GM19467 (cell line): ENCODE results near the gene MYO18B.

Experiments used
- ATAC-seq: cut with Tn5 transposase; IDR thresholded peaks from one replicate; pipeline ENCODE4 v1.9.1; 2021; ENCODE audit warnings: mild to moderate bottlenecking, moderate library complexity; ENCODE audit not compliant: unreplicated experiment

Gene MYO18B

DNA sequence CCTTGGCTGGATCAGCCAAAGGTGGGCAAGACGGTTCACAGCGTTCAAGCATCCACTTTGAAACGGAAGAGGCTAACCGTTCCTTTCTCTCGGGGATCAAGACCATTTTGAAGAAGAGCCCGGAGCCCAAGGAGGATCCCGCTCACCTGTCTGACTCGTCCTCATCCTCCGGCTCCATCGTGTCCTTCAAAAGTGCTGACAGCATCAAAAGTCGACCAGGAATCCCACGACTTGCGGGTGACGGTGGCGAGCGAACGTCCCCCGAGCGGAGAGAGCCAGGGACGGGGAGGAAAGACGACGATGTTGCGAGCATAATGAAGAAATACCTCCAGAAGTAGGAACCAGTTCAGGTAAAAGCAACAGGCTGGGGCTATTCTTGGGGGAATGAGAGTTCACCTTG is 285.4 kb downstream of the MYO18B start:
- ATAC-seq: no peak

DNA sequence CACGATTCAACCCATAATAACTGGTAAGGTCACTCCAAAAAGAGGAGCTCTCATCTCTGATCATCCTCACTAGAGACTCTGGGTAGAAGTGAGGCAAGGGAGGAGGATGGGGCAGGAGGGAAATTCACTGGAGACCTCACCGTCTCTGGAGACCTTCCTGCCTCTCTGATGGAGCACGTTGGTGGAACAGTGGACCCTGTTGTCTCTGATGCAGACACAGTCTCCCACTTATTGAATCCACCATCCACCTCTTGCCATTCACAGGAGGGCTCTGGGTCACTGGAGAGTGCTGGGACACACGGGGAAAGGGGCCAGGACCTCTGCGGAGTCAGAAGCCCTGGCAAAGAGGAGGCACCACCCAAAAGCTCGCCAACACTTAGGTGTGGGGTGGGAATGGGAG is 289.7 kb downstream of the MYO18B start:
- no peak for ATAC-seq

DNA sequence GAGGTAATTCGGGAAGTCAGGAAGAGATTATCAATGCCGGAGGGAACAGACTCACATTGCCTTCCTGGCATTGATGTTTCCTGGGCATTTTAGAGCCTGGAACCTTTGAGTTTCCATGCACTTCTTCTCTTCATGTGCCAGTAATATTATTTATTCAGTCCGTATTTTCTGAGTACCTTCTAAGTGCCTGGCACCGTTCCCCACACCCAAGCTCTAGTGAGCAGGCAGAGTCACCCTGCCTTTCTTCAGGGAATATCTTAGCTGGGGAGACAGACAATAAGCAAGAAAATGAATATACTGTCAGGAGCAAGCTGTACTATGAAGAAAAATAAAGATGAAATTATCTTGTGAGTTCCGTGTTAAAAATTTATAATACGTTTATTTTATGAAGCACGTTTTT is 291.1 kb downstream of the MYO18B start:
- no peak for ATAC-seq

DNA sequence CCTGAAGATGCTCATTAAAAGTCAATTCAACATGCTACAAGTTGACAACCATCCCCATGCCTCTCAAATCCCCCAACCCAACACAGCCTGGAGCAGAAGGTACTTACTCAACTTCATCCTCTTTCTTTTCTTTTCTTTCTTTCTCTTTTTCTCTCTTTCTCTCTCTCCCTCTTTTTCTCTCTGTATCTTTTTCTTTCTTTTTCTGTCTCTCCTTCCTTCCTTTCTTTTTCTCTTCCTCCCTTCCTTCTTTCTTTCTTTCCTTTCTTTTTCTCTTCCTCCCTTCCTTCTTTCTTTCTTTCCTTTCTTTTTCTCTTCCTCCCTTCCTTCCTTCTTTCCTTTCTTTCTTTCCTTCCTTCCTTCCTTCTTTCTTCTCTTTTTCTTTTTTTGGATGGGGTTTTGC is 291.6 kb downstream of the MYO18B start:
- no peak for ATAC-seq

DNA sequence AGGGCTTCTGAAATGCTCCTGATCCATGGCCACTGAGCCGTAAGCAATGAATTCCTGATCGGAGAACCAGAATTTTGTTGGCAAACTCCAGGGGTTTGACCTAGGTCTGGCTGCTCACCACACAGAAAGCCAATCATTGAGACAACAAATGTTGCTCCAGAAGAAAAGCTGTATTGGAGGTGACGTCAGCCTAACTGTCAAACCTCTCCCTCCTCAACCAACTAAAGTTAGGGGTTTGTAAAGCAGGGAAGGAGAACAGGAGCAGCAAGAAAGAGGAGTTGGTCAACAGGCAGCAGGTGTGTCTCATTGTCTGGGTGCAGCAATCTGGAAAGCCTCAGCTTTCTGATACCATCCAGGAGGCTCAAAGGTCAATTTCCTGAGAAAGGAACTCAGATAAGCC is 293.5 kb downstream of the MYO18B start:
- ATAC-seq: no peak

DNA sequence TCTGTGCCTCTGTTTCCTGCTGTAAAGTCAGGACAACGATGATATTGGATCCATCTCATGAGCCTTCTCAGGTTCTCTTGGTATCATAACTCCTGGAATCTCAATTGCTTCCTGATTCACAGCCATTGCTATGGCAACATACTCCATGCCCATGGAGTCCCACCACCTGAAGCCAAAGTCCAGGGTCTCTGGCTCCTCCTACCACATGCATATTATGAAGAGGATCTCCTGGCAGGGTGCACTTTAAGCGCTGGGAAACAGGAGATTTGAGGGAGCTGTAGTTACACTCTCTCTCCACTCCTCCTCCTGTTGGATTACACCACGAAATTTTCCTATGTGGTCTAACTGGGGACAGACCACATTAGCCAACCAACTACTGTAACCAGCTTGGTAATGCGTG is 296.4 kb downstream of the MYO18B start:
- ATAC-seq: no peak

DNA sequence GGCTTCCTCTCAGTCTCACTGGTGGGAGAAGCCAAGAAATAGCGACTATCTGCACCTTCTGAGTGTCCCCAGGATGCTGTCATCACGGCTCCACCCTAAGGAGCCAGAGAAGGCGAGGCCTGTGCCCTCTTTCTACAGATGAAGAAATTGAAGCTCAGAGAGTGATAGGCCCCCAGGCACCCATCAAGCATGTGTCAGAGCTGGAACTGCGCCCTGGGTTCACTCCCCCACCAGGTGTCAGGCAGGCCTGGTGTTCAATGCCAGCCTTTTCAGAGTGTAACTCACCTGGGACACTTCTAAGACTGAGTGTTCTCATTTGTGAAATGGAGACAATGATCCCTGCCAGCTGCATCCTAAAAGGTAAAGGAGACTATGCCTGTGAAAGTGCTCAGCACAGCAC is 299.9 kb downstream of the MYO18B start:
- no peak for ATAC-seq

DNA sequence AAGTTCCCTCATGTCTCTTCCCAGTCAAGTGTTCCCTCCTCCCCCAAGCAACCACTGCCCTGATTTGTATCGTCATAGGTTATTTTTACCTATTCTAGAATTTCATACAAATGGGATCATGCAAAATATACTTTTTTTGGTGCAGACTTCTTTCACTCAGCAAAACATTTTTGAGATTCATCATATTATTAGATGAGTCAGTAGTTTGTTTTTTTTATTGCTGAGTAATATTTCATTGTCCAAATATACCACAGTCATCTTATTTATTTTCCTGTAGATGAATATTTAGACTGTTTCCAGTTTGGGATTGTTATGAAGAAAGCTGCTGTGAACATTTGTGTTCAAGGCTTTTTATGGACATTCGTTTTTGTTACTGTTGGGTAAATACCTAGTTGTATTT is 301.0 kb downstream of the MYO18B start:
- ATAC-seq: no peak

DNA sequence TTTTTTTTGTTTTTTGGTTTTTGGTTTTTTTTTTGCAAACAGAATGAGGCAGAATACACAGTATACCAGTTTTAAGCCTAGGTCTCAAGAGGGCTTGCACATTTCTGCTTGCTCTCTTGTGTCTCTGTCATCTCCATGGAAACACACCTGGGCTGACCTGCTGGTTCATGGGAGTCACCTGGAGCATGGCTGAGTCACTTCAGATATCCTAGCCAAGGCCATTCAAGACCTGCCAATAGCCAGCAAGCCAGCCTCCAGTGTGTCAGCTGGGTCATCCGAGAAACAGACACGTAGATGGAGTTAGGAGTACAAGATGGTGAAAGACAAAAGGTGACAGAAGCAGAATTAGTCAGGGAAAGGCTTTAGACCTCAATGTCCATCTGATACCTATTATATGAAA is 303.1 kb downstream of the MYO18B start:
- no peak for ATAC-seq

DNA sequence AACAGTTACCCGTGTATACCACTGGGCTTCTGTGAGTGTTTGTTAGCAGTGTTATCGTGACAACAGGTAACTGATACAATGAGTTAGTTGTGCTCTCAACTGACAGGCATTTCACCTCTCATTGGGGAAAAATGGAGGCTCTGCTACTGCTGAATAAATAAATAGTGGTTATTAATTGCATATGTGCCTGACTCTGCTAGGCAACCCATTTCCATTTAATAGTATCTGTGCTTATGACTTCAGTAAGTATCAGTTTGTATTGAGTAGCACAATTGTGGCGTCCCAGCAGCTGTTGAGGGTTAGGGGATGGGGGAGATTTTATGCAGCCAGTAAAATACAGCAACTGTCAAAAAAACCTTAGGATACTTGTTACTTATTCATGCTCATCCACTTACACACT is 303.9 kb downstream of the MYO18B start:
- no peak for ATAC-seq

DNA sequence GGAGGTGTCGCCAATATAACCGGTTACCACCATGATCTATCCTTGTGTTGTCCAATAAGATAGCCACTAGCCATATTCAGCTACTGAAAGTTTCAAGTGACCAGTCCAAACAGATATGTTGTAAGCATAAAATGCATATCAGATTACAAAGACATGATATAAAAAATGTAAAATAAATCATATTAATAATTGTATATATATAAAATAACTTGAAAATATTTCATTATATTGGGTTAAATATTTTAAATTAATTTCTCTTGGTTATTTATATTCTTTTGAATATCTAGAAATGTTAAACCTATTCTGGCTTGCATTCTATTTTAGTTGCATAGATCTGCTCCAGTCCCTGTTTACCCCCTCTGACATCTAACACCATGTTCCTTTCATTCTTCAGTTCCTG is 305.5 kb downstream of the MYO18B start:
- no peak for ATAC-seq

DNA sequence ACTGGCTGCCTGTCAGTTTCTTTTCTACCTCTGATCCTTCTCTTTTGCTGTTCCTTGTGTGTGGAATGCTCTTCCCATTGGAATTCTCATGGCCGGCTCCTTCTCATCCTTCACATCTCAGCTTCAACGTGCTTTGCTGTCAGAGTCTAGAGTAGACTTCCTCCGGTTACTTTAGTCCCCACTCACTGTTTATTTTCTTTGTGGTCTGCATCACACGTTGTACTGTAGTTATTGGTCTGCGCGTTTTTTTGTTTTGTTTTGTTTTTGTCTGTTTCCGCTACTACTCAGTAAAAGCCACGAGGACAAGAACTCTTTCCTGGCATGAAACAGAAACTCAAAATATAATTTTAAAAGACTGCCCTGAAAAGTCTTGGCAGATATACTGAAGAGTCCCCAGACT is 305.9 kb downstream of the MYO18B start:
- no peak for ATAC-seq

DNA sequence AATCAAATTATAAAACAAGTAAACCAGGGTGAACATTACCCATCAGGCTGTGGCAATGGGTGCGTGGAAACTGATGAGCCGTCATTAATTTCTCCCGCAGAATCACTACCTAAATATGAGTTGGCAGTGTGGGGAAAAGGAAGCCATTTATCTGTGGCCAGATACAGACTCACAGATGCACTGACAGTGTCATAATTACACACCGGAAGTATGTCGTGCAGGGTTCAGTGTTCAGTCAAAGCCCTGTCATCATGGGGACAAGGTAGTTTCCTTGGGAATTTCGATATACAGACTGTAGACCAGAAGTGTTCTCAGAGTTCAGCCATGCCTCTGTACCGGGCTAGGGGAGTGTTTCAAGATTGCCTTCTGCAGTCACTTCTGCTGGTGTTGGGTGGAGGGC is 308.1 kb downstream of the MYO18B start:
- no peak for ATAC-seq

DNA sequence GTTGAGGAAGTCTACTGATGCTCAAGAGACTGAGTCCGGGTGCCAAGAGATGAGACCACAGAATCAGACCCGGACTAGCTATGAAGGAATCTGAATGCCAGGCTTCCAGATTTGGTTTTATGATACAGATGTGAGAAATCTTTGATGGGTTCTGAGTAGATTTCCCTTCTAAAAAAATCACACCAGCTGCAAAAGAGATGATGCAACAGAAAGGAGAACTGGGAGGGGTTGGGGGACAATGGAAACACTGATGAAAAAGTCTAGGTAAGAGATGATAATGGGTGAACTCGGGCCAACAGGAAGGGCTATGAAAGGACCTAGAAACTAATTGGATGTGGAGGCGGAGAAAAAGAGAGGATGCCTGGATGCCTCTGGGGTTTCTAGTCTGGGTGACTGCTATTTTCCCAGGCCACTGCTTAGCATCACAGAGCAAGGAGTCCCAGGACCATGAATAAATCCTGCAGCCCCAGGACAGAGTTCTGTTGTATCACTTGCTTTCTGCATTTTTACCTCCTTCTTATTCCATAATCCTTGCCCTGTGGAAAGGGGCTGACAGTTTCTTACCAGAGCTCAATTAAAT is 311.8 kb downstream of the MYO18B start:
- no peak for ATAC-seq

DNA sequence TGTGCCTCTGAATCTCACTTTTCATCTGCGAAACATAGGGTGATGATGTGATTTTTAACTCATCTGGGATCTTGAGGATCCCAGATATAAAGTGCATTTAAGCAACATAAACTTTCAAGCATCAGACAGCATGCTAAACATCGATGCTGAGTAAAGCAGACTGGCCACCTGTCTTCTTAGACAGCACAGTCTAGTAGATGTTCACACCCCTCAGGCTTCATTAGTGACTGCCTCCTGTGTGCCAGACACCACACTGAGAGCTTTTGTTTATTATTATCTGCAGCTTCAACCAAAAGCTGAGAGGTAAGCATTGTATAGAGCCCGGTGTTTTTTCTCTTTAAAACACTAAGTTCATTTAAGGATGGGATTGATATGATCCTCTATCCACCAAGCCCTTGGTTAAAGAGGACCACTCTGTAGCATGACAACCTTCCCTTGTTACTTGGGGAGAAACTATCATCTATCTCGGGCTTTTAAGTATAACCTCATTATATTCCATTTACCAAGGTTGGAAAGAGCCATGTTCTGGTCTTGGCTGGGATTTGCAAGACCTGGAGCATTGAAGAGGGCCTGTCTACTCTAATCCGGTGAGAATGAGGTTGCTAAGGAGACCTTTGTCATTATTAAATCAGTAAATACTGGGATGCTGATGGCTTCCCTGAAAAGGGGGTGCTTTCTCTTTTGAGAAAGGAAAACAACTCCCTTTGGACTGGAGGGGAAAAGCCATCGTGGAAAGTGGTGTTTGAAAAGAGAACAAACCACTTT is 313.0 kb downstream of the MYO18B start:
- no peak for ATAC-seq

DNA sequence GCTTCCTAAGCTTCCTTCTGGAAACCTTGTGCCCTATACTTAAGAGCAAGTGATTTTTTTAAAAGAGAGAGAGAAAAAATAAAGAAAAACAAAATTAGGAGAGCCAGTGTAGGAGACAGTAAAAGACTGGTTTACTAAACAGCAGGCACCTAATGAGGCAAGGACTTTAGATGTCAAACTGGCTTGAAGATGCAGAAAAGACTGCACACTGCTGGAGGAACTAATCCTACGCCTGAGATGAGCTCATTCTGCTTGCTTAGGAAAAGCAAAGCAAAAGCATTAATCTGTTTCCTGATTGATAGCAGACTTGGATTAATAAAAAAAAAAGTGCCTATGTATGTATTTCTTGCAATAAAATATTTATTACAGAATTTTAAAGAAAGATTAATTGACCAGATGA is 313.7 kb downstream of the MYO18B start:
- no peak for ATAC-seq

DNA sequence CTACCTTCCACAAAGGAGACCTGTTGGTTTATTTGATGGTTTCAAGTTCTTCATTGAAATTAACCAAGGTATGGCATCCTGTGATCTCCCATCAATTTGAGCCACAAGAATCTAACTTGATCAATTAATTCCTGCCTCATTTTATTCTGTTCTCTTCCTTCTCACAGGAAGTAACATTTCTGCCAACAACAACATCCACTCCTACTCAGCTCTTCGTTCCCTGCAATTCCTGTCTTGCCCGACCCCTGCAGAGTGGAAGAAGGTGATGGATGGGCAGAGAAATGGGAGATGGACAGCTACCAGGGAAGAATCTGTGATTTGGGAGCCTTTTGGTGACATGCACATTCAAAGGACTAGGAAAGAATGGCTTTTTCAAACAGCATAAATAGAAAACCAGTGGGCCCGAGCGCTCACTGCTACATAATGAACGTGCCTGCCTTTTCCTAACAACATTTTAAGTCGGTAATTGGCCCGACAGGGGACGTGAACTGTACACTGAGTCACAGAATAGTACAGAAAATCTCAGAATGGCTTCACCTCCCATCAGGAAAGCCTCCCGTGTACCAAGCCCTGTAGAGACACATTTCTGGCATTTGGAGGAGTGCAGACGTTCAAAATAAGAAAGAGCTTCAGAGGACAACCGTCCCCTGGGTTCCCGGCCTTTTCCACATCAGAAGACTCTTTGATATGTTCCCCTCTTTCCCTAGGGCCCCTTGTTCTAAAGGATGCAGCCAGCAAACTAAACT is 314.6 kb downstream of the MYO18B start:
- ATAC-seq: no peak

DNA sequence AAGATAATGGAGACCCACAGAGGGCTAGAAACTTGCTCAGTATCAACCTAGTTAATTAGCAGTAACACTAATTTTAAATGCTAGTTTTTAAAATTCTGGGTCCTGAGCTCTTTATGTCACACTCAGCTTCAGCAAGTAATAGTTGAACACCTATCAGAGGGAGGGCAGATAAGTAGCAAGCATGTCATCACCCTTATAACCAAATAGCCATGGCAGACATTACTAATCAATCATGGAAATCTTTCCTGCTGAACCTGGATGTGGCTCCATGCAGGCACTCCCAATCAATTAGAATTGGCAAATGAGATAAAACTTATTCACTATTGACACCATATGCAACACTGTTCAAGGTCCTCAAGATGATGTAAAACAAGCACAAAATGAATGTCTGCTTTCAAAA is 315.7 kb downstream of the MYO18B start:
- no peak for ATAC-seq

DNA sequence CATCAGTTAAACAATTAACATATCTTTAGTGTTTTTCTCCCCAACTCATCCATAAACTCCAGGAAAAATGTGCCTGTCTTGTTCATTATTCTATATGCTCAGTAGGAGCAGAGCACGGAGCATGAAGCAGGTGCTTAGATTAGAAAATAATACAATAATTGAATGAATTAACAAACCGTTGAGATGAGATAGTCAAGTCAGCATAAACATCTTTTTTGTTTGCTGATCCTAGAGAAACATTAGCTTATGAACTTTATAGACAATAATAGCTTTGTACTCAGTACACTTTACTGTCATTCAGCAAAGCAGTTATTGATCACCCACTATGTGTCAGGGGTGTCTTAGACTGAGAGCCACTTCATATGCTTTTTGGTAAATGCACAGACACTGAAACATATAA is 322.1 kb downstream of the MYO18B start:
- ATAC-seq: no peak

DNA sequence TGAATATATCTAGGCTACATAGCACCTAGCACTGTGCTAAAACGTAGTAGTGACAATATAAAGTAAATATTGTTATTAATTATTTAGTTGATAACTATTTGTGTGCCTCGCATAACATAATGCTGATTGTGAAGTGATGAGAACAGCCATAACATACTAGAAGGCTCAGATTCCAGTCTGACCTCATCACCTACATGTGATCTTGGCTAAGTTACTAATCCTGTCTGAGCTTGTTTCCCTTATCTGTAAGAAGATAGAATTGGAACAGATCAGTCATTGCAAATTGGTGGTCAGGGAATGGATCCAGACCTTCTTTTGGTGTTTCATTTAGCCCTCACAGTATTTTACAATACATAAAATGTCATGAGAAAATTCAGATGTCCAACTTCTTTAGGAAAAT is 323.9 kb downstream of the MYO18B start:
- no peak for ATAC-seq

DNA sequence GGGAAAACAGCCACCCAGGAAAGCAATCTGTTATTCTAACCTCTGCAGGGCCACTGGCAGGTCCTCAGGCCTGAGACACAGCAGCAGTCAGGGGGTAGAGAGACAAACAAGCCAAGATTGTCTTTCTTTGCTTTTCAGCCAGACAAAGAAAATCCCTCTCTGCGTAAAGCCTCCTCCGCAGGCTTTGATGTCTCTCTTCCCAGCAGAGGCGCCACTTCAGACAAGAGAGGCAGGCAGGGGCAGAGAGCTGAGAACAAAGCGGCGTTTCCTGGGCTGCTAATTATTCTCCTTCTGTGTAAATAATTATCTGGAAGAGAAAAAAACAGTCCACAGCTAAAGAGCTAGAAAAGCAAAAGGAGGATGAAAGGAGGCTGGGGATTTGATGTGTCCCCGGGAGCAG is 324.5 kb downstream of the MYO18B start:
- no peak for ATAC-seq

DNA sequence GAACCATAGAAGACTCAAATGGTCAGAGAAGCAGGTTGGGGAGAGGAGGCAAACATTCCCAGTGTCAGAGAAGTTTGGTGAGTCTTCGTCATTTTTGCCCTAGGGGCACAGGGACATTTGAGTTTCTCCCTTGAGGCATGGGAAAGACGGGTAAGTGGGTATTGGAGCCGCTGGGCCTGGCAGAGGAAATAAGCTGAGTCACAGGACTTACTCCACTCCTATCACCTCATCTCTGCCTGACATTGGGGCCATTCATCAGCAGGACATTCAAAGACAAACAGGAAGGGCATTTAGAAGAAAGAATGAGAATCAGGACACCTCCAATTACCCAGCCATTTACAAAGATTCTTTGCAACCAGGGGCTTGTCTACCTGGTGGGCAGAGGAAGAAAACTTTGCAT is 326.6 kb downstream of the MYO18B start:
- no peak for ATAC-seq
